GM12891 (cell line): ENCODE data around the gene FOXK1.

ENCODE experiments used
- POLR2A ChIP-seq: IDR thresholded peaks from 2 replicates; pipeline ENCODE4 v1.6.1; 2011; ENCODE audit warnings: low read depth, low read length, control low read depth
- TAF1 ChIP-seq: IDR thresholded peaks from 2 replicates; pipeline ENCODE4 v1.6.1; 2011; ENCODE audit warnings: low read depth, low read length, control low read depth

DNA sequence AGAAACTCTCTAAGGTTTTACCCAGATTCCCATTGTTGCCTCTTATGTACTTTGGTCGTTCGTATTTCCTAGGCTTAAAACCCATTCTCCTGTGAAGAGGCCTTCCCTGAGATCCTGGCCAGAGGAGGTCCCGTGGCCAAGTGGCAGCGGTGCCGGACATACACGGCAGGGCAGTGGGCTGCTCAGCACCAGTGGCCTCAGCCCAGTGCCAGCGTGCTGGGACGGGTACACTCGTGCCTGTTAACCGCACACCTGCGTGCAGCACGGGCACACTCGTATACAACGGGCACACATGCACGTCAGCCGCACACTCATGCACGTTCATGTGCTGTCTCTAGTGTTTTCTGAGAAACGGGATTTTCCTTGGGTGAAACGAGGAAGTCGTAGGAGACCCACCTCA lies 40.2 kb downstream of the FOXK1 start:
- TF ChIP-seq POLR2A (no peak), TAF1 (no peak)
